HG02884 (cell line): ENCODE data around the gene POTEJ.
"Not testable (repeated sequence)": the region's sequence is repeated elsewhere in the genome, so short reads cannot be mapped to it uniquely, and the experiment has no call there.

Experiments
- ATAC-seq: cut with Tn5 transposase; IDR thresholded peaks from one replicate; pipeline ENCODE4 v1.9.1; 2021; ENCODE audit warnings: mild to moderate bottlenecking, moderate library complexity; ENCODE audit not compliant: unreplicated experiment

Gene POTEJ

GRCh38 chr2:130611140-130611539 is at the start of gene POTEJ:
POTEJ (plus strand) TSS chr2:130611440; CDS start chr2:130611533, 93 bp downstream.
- not testable (repeated sequence) for ATAC-seq

DNA sequence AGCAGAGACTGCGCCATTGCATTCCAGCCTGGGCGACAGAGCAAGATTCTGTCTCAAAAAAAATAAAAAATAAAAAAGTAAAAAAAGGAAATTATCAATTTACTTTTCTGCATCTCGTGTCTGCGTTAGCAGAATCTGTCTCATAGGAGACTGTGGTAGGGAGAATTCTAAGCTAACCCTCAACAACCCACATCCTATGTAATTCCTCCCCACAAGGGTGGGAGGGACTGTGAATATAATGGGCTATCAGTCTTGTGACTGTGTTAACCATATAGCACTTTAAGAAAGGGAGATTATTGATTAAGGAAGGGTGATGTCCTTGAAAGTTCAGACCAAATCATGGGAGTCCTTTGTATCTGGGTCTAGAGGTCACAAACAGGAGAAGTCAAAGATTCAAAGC is 45.1 kb upstream of the POTEJ start:
- not testable (repeated sequence) for ATAC-seq

- ATAC-seq, result not testable (repeated sequence)
Observed at GRCh38 chr2:130571929-130572328, 39.3 kb upstream of the POTEJ start.

GRCh38 chr2:130574230-130574629 is 37.0 kb upstream of the POTEJ start:
- ATAC-seq, result not testable (repeated sequence)

- ATAC-seq, result not testable (repeated sequence)
Observed at GRCh38 chr2:130576209-130576784, 34.9 kb upstream of the POTEJ start.

- not testable (repeated sequence) for ATAC-seq
Observed at GRCh38 chr2:130577559-130577958, 33.7 kb upstream of the POTEJ start.

- not testable (repeated sequence) for ATAC-seq
Observed at GRCh38 chr2:130579121-130579520, 32.1 kb upstream of the POTEJ start.

GRCh38 chr2:130581491-130581890 is 29.7 kb upstream of the POTEJ start:
- ATAC-seq, result not testable (repeated sequence)

GRCh38 chr2:130582970-130583369 is 28.3 kb upstream of the POTEJ start:
- ATAC-seq, result not testable (repeated sequence)

DNA sequence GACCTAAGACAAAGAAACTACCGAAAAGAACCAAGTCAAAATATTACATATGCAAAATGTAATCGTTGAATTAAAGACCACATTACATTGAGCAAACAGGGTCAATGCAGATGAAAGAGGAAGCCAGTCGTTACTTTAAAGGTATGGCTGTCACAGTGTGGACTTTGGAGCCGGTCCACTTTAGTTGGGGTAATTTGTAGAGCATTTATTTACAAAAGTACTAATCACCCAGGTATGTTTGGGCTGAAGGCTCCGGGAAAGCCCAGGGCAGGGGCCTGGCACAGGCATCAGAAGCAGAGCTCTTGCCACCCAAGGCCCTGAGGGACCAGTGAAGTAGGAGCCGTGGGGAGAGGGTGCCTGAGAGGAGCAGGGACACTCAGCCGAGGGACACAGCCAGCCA is 27.7 kb upstream of the POTEJ start:
- not testable (repeated sequence) for ATAC-seq

- not testable (repeated sequence) for ATAC-seq
Observed at GRCh38 chr2:130584726-130585125, 26.5 kb upstream of the POTEJ start.

DNA sequence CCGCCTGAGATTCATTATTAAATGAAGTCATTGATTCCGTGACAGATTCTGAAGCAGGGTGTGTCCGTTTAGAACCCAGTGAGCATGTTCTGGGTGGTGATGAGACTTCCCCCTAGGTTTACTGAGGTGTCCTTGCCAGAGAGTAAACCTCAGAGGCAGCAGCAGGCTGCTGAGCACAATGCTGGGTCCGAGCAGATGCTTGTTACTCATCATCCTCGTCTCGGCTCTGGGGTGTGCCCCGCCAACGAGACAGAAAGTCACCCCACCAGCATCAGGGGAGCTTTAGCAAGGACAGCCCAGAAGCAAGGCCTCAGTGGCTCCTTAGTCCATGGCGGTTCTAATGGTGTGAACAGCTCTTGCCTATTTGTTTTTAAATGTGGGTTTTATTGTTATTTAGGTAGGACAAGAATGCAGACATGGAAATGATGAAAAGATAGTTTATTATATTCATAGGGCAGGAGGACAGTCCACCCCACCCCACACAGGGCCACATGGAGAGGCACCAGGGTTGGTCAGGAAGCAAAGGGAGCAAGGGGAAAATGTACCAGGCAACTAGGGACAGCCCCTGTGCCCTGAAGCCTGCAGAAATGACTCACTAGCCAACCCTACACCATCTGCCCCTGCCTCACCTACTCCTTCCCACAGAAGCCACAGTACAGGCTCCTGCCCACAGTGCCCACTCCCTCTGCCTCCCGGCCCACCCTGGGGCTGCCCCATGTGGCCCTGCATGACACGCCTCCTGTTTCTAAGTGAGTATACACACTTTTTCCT is 22.4 kb upstream of the POTEJ start:
- peak; percentile 64 for ATAC-seq

- not testable (repeated sequence) for ATAC-seq
Observed at GRCh38 chr2:130590170-130590841, 20.9 kb upstream of the POTEJ start.

- ATAC-seq, result not testable (repeated sequence)
Observed at GRCh38 chr2:130590842-130591359, 20.3 kb upstream of the POTEJ start.

DNA sequence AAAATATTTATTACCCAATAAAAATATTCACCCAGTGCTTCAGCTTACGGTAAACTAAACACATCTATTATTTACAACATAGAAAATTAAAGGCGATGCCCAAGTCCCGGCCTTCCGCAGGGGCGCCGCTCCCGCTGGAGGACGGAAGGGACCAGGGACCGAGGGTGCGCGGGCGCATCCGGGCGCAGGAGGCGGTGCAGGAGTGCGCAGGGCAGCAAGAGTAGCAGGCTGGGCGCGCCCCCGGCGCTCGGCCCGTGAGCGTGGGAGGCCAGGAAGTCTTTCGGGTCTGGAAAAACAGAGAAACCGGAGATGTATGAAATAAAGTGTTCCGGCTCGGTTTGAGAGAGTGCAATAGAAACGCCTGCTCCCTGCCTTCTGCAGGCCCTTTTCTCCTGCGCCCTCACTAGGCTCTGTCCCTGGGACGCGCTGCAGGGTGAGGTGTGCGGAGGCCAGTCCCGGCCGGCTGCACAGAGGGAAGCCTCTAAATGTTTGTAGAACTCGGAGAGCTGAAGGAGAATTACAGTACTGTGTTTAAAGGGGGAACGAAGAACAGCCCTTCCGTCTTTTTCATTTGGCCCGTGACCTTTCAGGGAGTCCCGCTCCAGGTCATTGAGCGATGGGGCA is 18.3 kb upstream of the POTEJ start:
- not testable (repeated sequence) for ATAC-seq

DNA sequence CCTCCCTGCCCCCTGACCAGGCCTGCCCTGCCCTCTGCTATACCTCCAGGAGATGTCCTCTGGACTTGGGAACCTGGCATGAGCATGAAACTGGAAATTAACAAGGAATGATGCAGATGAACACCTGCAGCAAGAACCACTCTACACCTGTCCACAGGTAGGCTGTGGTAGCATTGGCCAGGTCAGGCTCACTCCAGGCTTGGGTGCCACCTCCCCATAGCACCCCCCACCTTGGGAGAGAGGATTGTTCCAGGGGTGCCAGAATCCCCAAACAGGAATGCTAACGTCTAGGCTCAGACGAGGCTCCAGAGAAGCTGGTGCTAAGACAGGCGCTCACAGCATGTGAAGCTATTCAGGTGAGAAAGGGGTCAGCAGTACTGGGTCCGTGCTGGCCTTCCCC is 17.2 kb upstream of the POTEJ start:
- ATAC-seq, result not testable (repeated sequence)

DNA sequence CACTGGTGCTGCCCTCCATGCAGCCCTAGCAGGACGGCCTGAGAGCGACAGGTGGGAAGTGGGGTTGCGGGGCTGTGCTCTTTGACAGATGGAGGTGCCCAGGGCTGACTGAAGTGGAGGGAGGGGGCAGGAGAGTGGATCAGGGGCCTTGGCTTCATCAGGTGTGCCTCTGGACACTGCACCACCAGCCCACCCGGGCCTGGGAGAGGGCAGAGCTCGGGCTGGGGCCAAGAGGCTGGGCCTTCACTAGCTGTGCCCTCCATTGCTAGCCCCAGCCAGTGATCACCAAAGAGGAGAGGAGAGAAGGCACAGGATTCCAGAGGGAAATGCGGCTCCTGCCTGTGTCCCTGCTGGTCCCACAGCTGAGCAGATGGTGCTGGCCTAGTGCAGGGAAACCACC is 14.5 kb upstream of the POTEJ start:
- ATAC-seq, result not testable (repeated sequence)

DNA sequence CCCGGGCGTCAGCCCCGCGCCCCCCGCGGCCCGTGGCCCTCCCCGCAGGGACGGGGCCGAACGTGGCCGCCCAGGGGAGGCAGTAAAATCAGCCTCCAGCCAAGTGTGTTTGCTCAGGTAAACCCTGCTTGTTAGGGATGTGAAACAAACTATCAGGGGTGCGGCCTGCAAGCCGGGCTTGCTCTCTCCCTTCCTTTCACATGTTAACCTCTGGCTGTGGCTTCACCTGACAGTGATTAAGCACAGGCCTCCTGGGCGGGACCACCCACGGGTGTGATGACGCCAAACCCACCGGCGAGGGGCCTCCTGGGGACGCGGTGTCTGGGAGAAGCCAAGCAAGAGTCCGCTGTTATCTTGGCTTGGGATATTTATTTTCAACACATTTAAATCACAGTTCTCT is 13.2 kb upstream of the POTEJ start:
- not testable (repeated sequence) for ATAC-seq

DNA sequence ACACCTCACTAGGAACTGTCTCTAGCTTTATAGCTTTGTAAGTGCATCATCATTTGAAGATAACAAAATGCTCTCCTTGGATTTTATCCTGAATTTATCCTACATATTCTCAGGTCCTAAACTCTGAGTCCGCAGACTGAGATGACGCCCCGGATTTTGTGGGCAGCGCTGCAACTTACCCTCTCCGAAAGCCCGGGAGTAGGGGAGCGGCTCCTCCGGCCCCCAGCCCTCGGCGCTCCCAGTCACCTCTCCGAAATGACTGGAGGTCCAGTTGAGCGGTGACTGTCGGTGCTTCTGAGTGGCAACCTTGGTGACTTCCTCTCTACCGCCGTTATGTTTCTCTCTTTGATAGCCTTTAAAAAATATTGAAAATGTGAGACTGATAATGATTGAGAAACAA is 12.8 kb upstream of the POTEJ start:
- not testable (repeated sequence) for ATAC-seq

GRCh38 chr2:130599393-130599792 is 11.8 kb upstream of the POTEJ start, which contains the start of gene CFC1:
CFC1 (minus strand) TSS chr2:130599575; CDS start chr2:130599287, 288 bp downstream.
- not testable (repeated sequence) for ATAC-seq

- ATAC-seq, result not testable (repeated sequence)
Observed at GRCh38 chr2:130599926-130600325, 11.3 kb upstream of the POTEJ start.
